Cardiac muscle cell (in vitro differentiated cells and primary cell): ENCODE data around the gene ERLIN1. TPM values are rescaled to one million over a fixed set of nuclear protein-coding genes. Genes with fewer than 3 reads are reported as not detected.
A peak's percentile ranks its signal among the peaks of the same experiment; 100 is the strongest.

ENCODE experiments used
- DNase-seq, 2 donors: peaks; one replicate each; pipeline versions ENCODE4 v3.0.0 to v3.0.0-alpha.2; 2010 to 2017; ENCODE audit warnings: low read depth in 1 of 2, low spot score in 1 of 2
- H3K27ac ChIP-seq: fragments of 200-600 bp; sonication (generic); 2 replicates; pipeline ENCODE4 v1.5.1; 2016
- H3K27me3 ChIP-seq: fragments of 200-600 bp; sonication (generic); 2 replicates; pipeline ENCODE4 v1.6.0; 2016; ENCODE audit warnings: control low read depth
- H3K36me3 ChIP-seq: fragments of 200-600 bp; sonication (generic); 2 replicates; pipeline ENCODE4 v1.5.1; 2016; ENCODE audit warnings: control low read depth
- H3K4me1 ChIP-seq: fragments of 200-600 bp; sonication (generic); 2 replicates; pipeline ENCODE4 v1.8.1; 2017; ENCODE audit warnings: low read depth, mild to moderate bottlenecking, mixed run types
- H3K4me3 ChIP-seq: fragments of 200-600 bp; sonication (generic); 2 replicates; pipeline ENCODE4 v1.5.1; 2016; ENCODE audit warnings: mild to moderate bottlenecking
- H3K9me3 ChIP-seq: fragments of 200-600 bp; sonication (generic); 2 replicates; pipeline ENCODE4 v1.5.1; 2017; ENCODE audit warnings: low read depth, mild to moderate bottlenecking, control low read depth
- polyA plus RNA-seq: library from polyadenylated mRNA; unstranded; fragments of >200 nt; fragmentation: Nextera tagmentation; extraction: Ambion mirVana; gene quantifications from 2 replicates; pipeline ENCODE4 v1.2.1, GENCODE V29; 2016
- total RNA-seq: library from RNA; depleted of rRNA; stranded (reverse); fragments of >200 nt; gene quantifications from 2 replicates; pipeline ENCODE4 v1.2.3, GENCODE V29; 2016
- TF ChIP-seq, protein P1 (sequence below): IDR thresholded peaks from 2 replicates; pipeline ENCODE4 v1.5.1; 2012; ENCODE audit warnings: low read depth, mild to moderate bottlenecking, low read length

The ERLIN1 gene
- total and polyA plus RNA-seq, 2 experiments from 2014 or later = 12.9 to 15.4 TPM

DNA sequence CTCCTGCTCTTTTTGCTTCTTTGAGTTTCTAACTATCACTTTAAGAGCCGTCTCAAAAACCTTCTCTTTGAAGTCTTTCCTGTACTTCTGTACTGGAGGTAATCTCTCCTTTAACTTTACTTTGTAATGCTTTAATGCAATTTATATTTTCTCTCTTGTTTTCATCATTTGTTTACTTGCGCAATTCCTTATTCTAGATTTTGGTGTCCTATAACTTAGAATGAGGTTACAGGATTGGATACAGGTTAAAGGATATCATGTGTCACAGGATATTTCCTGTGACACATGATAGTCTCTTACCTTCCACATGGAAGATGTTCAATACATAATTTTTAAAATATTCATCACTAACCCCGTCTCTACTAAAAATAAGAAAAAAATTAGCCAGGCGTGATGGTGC lies 61.7 kb downstream of the ERLIN1 start:
- TF ChIP-seq, protein P1, sequence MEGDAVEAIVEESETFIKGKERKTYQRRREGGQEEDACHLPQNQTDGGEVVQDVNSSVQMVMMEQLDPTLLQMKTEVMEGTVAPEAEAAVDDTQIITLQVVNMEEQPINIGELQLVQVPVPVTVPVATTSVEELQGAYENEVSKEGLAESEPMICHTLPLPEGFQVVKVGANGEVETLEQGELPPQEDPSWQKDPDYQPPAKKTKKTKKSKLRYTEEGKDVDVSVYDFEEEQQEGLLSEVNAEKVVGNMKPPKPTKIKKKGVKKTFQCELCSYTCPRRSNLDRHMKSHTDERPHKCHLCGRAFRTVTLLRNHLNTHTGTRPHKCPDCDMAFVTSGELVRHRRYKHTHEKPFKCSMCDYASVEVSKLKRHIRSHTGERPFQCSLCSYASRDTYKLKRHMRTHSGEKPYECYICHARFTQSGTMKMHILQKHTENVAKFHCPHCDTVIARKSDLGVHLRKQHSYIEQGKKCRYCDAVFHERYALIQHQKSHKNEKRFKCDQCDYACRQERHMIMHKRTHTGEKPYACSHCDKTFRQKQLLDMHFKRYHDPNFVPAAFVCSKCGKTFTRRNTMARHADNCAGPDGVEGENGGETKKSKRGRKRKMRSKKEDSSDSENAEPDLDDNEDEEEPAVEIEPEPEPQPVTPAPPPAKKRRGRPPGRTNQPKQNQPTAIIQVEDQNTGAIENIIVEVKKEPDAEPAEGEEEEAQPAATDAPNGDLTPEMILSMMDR = no peak
- Histone ChIP-seq H3K9me3 (no peaks in the 10 kb centered on the region), H3K4me3 (no peak overlapping the region), H3K36me3 (no peaks in the 10 kb centered on the region), H3K27me3 (no peaks in the 10 kb centered on the region), H3K4me1 (no peaks in the 10 kb centered on the region), H3K27ac (no peak overlapping the region)
- no peak for DNase-seq

DNA sequence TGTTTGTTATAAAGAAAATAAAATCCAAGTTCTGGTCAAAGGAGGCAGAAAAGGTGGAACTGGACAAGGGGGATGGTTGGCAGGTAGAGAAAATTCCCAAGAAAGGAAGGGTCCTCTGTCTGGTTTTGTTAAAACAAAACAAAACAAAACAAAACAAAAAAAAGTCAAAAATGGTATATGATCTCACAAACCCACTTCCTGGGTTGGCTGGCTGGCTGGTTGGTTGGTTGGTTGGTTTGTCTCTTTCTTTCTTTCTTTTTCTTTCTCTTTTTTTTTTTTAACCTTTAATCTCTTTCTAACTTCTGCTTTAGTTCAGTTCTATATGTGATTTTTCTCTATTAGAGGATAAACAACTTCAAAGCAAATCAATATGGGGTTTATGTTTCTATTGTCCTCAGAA lies 63.0 kb downstream of the ERLIN1 start:
- Histone ChIP-seq H3K27ac (no peak overlapping the region), H3K36me3 (no peaks in the 10 kb centered on the region), H3K4me3 (no peak overlapping the region), H3K4me1 (no peaks in the 10 kb centered on the region), H3K9me3 (no peaks in the 10 kb centered on the region), H3K27me3 (no peaks in the 10 kb centered on the region)
- TF ChIP-seq, protein P1 = no peak
- DNase-seq = no peak

DNA sequence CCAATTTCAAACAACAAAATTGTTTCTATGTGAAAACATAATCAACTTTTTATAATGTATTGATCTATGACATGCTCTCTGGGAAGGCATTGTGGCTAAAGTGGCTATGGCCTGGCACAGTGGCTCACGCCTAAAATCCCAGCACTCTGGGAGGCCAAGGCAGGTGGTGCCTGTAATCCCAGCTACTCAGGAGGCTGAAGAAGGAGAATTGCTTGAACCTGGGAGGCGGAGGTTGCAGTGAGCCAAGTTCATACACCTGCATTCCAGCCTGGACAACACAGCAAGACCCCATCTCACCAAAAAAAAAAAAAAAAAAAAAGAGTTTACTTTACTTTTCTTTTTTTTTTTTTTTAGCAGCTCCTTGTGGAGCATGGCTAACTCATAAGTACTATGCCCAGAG lies 65.3 kb downstream of the ERLIN1 start:
- Histone ChIP-seq H3K9me3 (no peaks in the 10 kb centered on the region), H3K27me3 (no peaks in the 10 kb centered on the region), H3K4me1 (no peaks in the 10 kb centered on the region), H3K4me3 (no peak overlapping the region), H3K36me3 (no peaks in the 10 kb centered on the region), H3K27ac (no peak overlapping the region)
- no peak for DNase-seq
- TF ChIP-seq, protein P1 = no peak

DNA sequence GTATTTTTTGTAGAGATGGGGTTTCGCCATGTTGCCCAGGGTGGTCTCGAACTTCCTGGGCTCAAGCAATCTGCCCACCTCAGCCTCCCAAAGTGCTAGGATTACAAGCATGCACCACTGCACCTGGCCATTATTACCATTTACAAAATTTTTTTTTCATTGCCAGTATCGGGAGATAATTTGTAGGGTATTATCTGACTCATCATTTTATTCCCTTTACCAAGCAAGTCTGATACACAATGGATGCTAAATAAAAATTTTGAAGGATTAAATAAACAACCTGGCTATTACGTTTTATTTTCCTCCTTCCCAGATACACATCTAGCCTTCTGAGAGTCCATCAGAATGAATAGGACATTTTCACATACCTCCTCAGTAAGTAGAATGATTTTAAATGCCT lies 66.1 kb downstream of the ERLIN1 start:
- Histone ChIP-seq H3K4me3 (no peak overlapping the region), H3K36me3 (no peaks in the 10 kb centered on the region), H3K9me3 (no peaks in the 10 kb centered on the region), H3K27me3 (peaks cover 4% of the 10 kb centered on the region), H3K27ac (no peak overlapping the region), H3K4me1 (no peaks in the 10 kb centered on the region)
- TF ChIP-seq, protein P1 = no peak
- no peak for DNase-seq

DNA sequence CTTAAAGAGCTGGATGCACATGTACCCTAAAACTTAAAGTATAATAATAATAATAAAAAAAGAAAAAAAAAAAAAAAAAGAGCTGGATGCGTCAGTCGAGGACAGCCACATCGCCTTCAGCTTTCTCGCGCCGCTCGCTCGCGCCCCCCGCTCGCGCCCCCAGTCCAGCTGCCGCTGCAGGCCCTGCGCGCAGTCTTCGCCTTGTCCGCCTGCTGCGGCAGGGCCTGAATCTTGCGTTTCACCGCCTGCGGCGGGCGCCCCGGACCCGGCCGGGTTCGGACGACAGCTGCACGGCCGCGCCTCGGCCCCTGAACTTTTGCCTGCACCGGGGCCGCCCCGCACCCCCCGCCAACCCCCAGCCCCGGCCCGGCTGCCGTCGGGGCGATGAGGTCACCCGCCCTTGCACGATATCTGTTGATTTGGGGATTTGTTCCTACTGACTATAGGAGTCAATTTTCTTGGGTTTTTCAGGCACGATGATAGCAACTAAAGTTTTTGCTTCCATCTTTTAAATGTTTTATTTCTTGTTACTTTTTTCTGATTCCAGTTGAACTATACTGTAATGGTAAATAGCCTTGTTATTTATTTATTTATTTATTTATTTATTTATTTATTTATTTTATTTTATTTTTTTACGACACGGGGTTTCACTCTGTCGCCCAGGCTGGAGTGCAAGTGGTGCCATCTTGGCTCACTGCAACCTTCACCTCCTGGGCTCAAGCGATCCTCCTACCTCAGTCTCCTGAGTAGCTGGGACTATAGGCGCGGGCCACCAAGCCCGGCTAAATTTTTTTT lies 70.7 kb downstream of the ERLIN1 start:
- Histone ChIP-seq H3K4me3 (no peak overlapping the region), H3K4me1 (no peaks in the 10 kb centered on the region), H3K27ac (no peak overlapping the region), H3K36me3 (no peaks in the 10 kb centered on the region), H3K9me3 (no peaks in the 10 kb centered on the region), H3K27me3 (peaks cover 7% of the 10 kb centered on the region)
- DNase-seq = peak; percentile 3 to 24
- TF ChIP-seq, protein P1 = no peak
